H1 (cell line): ENCODE data around the gene WDR41. TPM values are rescaled to one million over a fixed set of nuclear protein-coding genes. Genes with fewer than 3 reads are reported as not detected.

ENCODE experiments used
- ATF2 ChIP-seq: IDR thresholded peaks from 2 replicates; pipeline ENCODE4 v1.6.1; 2012; ENCODE audit warnings: low read length, inconsistent platforms
- CREB1 ChIP-seq: IDR thresholded peaks from 2 replicates; pipeline ENCODE4 v1.6.1; 2012; ENCODE audit warnings: inconsistent platforms
- polyA plus RNA-seq, 7 experiments: library from polyadenylated mRNA; depleted of rRNA in 3 of 7; stranded (reverse) in 5 of 7; unstranded in 2 of 7; fragments of >200 nt in 5 of 7; fragments of 200-250 nt in 2 of 7; gene quantifications; 1 replicate in 5 of 7; 2 replicates in 1 of 7; 4 replicates in 1 of 7; pipeline versions ENCODE4 v1.2.1 to v1.2.3, GENCODE V29; 2011 to 2013; ENCODE audit warnings: missing spikeins in 2 of 7, mixed read lengths in 2 of 7
- total RNA-seq: library from RNA; stranded (reverse); fragmentation: NEBNext Ultra II Directional; extraction: Animal tissue kit (Norgen Biotek cat#: 25700); gene quantifications from 2 replicates; pipeline ENCODE4 v1.2.1, GENCODE V29; 2021

WDR41 gene
- total and polyA plus RNA-seq, 2 of the 8 experiments (the other 6 are each of a cell fraction or from before 2014, with no cell fraction given): 16.4 to 44.9 TPM

GRCh38 chr5:77419644-77420582 is 72.2 kb downstream of the WDR41 start (continued):
- TF ChIP-seq ATF2: no peak
- TF ChIP-seq CREB1: no peak
